T-helper 2 cell (primary cell): ENCODE results near the gene HLCS.

Experiments used
- DNase-seq, 5 experiments: peaks; one replicate each; pipeline versions ENCODE4 v3.0.0 to v3.0.0-alpha.2; 2012 to 2022

HLCS gene

GRCh38 chr21:36768496-36768895, 198.0 kb downstream of the HLCS start:
- DNase-seq, result no peak

- DNase-seq, result no peak
These were observed 199.4 kb downstream of the HLCS start for GRCh38 chr21:36767096-36767495.

- DNase-seq, result no peak
These were observed 200.0 kb downstream of the HLCS start for GRCh38 chr21:36766511-36766910.

GRCh38 chr21:36765229-36765628, 201.2 kb downstream of the HLCS start:
- no peak for DNase-seq

- no peak for DNase-seq
These were observed 203.2 kb downstream of the HLCS start for GRCh38 chr21:36763305-36763704.

- no peak for DNase-seq
These were observed 203.8 kb downstream of the HLCS start for GRCh38 chr21:36762642-36763041.

- DNase-seq, result no peak
These were observed 204.8 kb downstream of the HLCS start for GRCh38 chr21:36761685-36762084.

GRCh38 chr21:36759348-36760083, 207.0 kb downstream of the HLCS start:
- peak in 1 of 5 experiments; percentile 12 for DNase-seq

- DNase-seq, result no peak
These were observed 209.3 kb downstream of the HLCS start for GRCh38 chr21:36757196-36757595.

- no peak for DNase-seq
These were observed 209.9 kb downstream of the HLCS start for GRCh38 chr21:36756527-36756926.

- no peak for DNase-seq
These were observed 212.1 kb downstream of the HLCS start for GRCh38 chr21:36754241-36754898.

- DNase-seq, result no peak
These were observed 212.9 kb downstream of the HLCS start for GRCh38 chr21:36753556-36753955.

- DNase-seq, result no peak
These were observed 215.1 kb downstream of the HLCS start for GRCh38 chr21:36751383-36751782.

- no peak for DNase-seq
These were observed 215.9 kb downstream of the HLCS start for GRCh38 chr21:36750576-36750959.

- no peak for DNase-seq
These were observed 216.4 kb downstream of the HLCS start for GRCh38 chr21:36749935-36750575.

- peak in 1 of 5 experiments; percentile 62 for DNase-seq
These were observed 218.6 kb downstream of the HLCS start for GRCh38 chr21:36747815-36748383.

- no peak for DNase-seq
These were observed 219.2 kb downstream of the HLCS start for GRCh38 chr21:36747041-36747814.

- DNase-seq, result no peak
These were observed 221.0 kb downstream of the HLCS start for GRCh38 chr21:36745459-36745858.

- no peak for DNase-seq
These were observed 221.8 kb downstream of the HLCS start for GRCh38 chr21:36744560-36745231.

GRCh38 chr21:36744190-36744559, 222.3 kb downstream of the HLCS start:
- DNase-seq, result no peak

- no peak for DNase-seq
These were observed 223.0 kb downstream of the HLCS start for GRCh38 chr21:36743446-36743845.

- DNase-seq, result no peak
These were observed 223.5 kb downstream of the HLCS start for GRCh38 chr21:36743008-36743407.
